GM19468 (cell line): ENCODE results near the gene CTNND2.

Experiments
- ATAC-seq: cut with Tn5 transposase; IDR thresholded peaks from one replicate; pipeline ENCODE4 v1.9.1; 2021; ENCODE audit warnings: mild to moderate bottlenecking, moderate library complexity, moderate number of reproducible peaks; ENCODE audit not compliant: unreplicated experiment; ENCODE audit errors: extremely low read depth

CTNND2 gene

GRCh38 chr5:11239261-11240015 lies 664.8 kb downstream of the CTNND2 start:
- no peak for ATAC-seq

GRCh38 chr5:11234501-11234911 lies 669.7 kb downstream of the CTNND2 start:
- ATAC-seq, result no peak

GRCh38 chr5:11230890-11231289 lies 673.4 kb downstream of the CTNND2 start:
- ATAC-seq, result no peak

GRCh38 chr5:11227064-11227463 lies 677.2 kb downstream of the CTNND2 start:
- no peak for ATAC-seq

- ATAC-seq, result no peak
These were observed 679.6 kb downstream of the CTNND2 start for GRCh38 chr5:11224436-11225187.

- ATAC-seq, result no peak
These were observed 682.1 kb downstream of the CTNND2 start for GRCh38 chr5:11222169-11222568.

GRCh38 chr5:11214864-11215644 lies 689.2 kb downstream of the CTNND2 start:
- no peak for ATAC-seq

- no peak for ATAC-seq
These were observed 691.5 kb downstream of the CTNND2 start for GRCh38 chr5:11212706-11213105.

- no peak for ATAC-seq
These were observed 706.5 kb downstream of the CTNND2 start for GRCh38 chr5:11197726-11198125.

GRCh38 chr5:11191673-11192072 lies 712.6 kb downstream of the CTNND2 start:
- ATAC-seq, result no peak

- ATAC-seq, result no peak
These were observed 721.7 kb downstream of the CTNND2 start for GRCh38 chr5:11182441-11183080.

- no peak for ATAC-seq
These were observed 722.3 kb downstream of the CTNND2 start for GRCh38 chr5:11181940-11182339.

GRCh38 chr5:11180890-11181289 lies 723.4 kb downstream of the CTNND2 start:
- no peak for ATAC-seq

- ATAC-seq, result no peak
These were observed 726.1 kb downstream of the CTNND2 start for GRCh38 chr5:11177999-11178711.

GRCh38 chr5:11174591-11174990 lies 729.7 kb downstream of the CTNND2 start:
- ATAC-seq, result no peak

- no peak for ATAC-seq
These were observed 731.8 kb downstream of the CTNND2 start for GRCh38 chr5:11172484-11172883.

GRCh38 chr5:11171236-11171635 lies 733.0 kb downstream of the CTNND2 start:
- no peak for ATAC-seq

- no peak for ATAC-seq
These were observed 737.3 kb downstream of the CTNND2 start for GRCh38 chr5:11166923-11167322.

- ATAC-seq, result no peak
These were observed 739.5 kb downstream of the CTNND2 start for GRCh38 chr5:11164531-11165294.
